Right lobe of liver (tissue), 4 donors: ENCODE results near the gene GAL3ST3.

ENCODE experiments used
- POLR2A ChIP-seq: fragments of 450-650 bp; IDR thresholded peaks from one replicate; pipeline ENCODE4 v1.6.1; 2017; ENCODE audit warnings: antibody characterized with exemption, mild to moderate bottlenecking
- TF ChIP-seq, protein P1 (sequence below), 4 donors: fragments of 200-600 bp in 3 of 4; fragments of 450-650 bp in 1 of 4; IDR thresholded peaks; one replicate each; pipeline versions ENCODE4 v1.5.1 to v1.8.0; 2016 to 2022; ENCODE audit warnings: antibody characterized with exemption in 4 of 4, mild to moderate bottlenecking in 2 of 4
- donor health status: DM: no; HTN: no; CAD: no.
- donor health status: DM: no; HTN: no; CAD: no.
- donor health status: DM: no; HTN: yes; CAD: no.

GRCh38 chr11:66006134-66006890, 42.6 kb downstream of the GAL3ST3 start:
- TF ChIP-seq, protein P1, sequence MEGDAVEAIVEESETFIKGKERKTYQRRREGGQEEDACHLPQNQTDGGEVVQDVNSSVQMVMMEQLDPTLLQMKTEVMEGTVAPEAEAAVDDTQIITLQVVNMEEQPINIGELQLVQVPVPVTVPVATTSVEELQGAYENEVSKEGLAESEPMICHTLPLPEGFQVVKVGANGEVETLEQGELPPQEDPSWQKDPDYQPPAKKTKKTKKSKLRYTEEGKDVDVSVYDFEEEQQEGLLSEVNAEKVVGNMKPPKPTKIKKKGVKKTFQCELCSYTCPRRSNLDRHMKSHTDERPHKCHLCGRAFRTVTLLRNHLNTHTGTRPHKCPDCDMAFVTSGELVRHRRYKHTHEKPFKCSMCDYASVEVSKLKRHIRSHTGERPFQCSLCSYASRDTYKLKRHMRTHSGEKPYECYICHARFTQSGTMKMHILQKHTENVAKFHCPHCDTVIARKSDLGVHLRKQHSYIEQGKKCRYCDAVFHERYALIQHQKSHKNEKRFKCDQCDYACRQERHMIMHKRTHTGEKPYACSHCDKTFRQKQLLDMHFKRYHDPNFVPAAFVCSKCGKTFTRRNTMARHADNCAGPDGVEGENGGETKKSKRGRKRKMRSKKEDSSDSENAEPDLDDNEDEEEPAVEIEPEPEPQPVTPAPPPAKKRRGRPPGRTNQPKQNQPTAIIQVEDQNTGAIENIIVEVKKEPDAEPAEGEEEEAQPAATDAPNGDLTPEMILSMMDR (IDR thresholded peaks at IDR 0.05), result no peak
- TF ChIP-seq POLR2A, result no peak
